GM06990 (cell line): ENCODE results near the gene P3R3URF.

Experiments
- DNase-seq: peaks from one replicate; pipeline ENCODE4 v3.0.0-alpha.2; 2011; ENCODE audit not compliant: insufficient read length; ENCODE audit errors: extremely low read depth
- H3K27me3 ChIP-seq: replicated peaks from 2 replicates; pipeline ENCODE4 v1.6.0; 2011; ENCODE audit warnings: low read length; ENCODE audit not compliant: control insufficient read depth, insufficient read depth
- H3K36me3 ChIP-seq: 2 replicates; pipeline ENCODE4 v1.5.1; 2011; ENCODE audit warnings: low read length; ENCODE audit not compliant: control insufficient read depth, insufficient read depth
- H3K4me3 ChIP-seq: replicated peaks from 2 replicates; pipeline ENCODE4 v1.5.1; 2011; ENCODE audit warnings: low read depth, mild to moderate bottlenecking, control low read depth, low read length
- CTCF ChIP-seq: IDR thresholded peaks from 2 replicates; pipeline ENCODE4 v1.5.1; 2011; ENCODE audit warnings: low read length, control low read depth, mild to moderate bottlenecking, inconsistent platforms; ENCODE audit not compliant: insufficient read depth, poor library complexity, severe bottlenecking

P3R3URF gene

GRCh38 chr1:46183079-46183847, 7.0 kb upstream of the P3R3URF start:
- DNase-seq: no peak
- H3K4me3 ChIP-seq: no peak overlapping the region
- no peaks in the 10 kb centered on the region for H3K27me3 ChIP-seq
- H3K36me3 ChIP-seq: peaks cover 7% of the 10 kb centered on the region; the same call in 1 of the 2 replicates
- no peak for TF ChIP-seq CTCF

GRCh38 chr1:46181343-46182260, 5.3 kb upstream of the P3R3URF start:
- Histone ChIP-seq H3K4me3 (no peak overlapping the region), H3K36me3 (no peaks in the 10 kb centered on the region), H3K27me3 (no peaks in the 10 kb centered on the region)
- no peak for TF ChIP-seq CTCF
- DNase-seq: no peak

GRCh38 chr1:46180082-46180616, 3.9 kb upstream of the P3R3URF start:
- Histone ChIP-seq H3K36me3 (no peaks in the 10 kb centered on the region), H3K4me3 (no peak overlapping the region), H3K27me3 (no peaks in the 10 kb centered on the region)
- no peak for DNase-seq
- peak; percentile 41 for TF ChIP-seq CTCF

- H3K27me3 ChIP-seq: no peaks in the 10 kb centered on the region
- no peak overlapping the region for H3K4me3 ChIP-seq
- DNase-seq: no peak
- H3K36me3 ChIP-seq: no peaks in the 10 kb centered on the region
- peak; percentile 90 for TF ChIP-seq CTCF
Observed at GRCh38 chr1:46179138-46180081, 3.1 kb upstream of the P3R3URF start.

- H3K36me3 ChIP-seq: no peaks in the 10 kb centered on the region
- no peak for DNase-seq
- TF ChIP-seq CTCF: no peak
- no peaks in the 10 kb centered on the region for H3K27me3 ChIP-seq
- H3K4me3 ChIP-seq: no peak overlapping the region
Observed at GRCh38 chr1:46175243-46175642, 1.0 kb downstream of the P3R3URF start.
